Esophagus squamous epithelium (tissue), 5 donors: ENCODE results near the gene LCP1. TPM values are rescaled to one million over a fixed set of nuclear protein-coding genes. Genes with fewer than 3 reads are reported as not detected.

Source experiments
- DNase-seq: peaks from one replicate; lab custom pipeline; 2025; lab: John Stamatoyannopoulos, UW
- H3K27ac ChIP-seq, 4 donors: fragments of 200-600 bp; sonication (generic); one replicate each; pipeline ENCODE4 v1.5.1; 2016 to 2019; ENCODE audit warnings: mild to moderate bottlenecking in 1 of 4
- H3K27me3 ChIP-seq, 4 donors: fragments of 200-600 bp; sonication (generic); 1 replicate in 3 of 4; 2 replicates in 1 of 4; pipeline versions ENCODE4 v1.5.1 to v1.6.0; 2017 to 2021; ENCODE audit warnings: antibody characterized with exemption in 1 of 4
- H3K36me3 ChIP-seq, 3 donors: fragments of 200-600 bp; sonication (generic); one replicate each; pipeline ENCODE4 v1.5.1; 2016 to 2019
- H3K4me1 ChIP-seq, 3 donors: fragments of 200-600 bp; sonication (generic); one replicate each; pipeline ENCODE4 v1.5.1; 2017 to 2019
- H3K4me3 ChIP-seq, 4 donors: fragments of 200-600 bp; sonication (generic); 1 replicate in 3 of 4; 2 replicates in 1 of 4; pipeline ENCODE4 v1.5.1; 2016 to 2019; ENCODE audit warnings: mild to moderate bottlenecking in 2 of 4, moderate library complexity in 1 of 4
- H3K9me3 ChIP-seq, 3 donors: fragments of 200-600 bp; sonication (generic); one replicate each; pipeline ENCODE4 v1.5.1; 2016 to 2019
- CTCF ChIP-seq, 6 experiments: fragments of 450-650 bp in 4 of 6; fragments of 200-600 bp in 2 of 6; sonication (generic) in 2 of 6; IDR thresholded peaks; one replicate each; pipeline ENCODE4 v1.5.1; 2016 to 2019; ENCODE audit warnings: antibody characterized with exemption in 6 of 6, mild to moderate bottlenecking in 4 of 6, moderate library complexity in 4 of 6
- POLR2A ChIP-seq, 4 donors: fragments of 450-650 bp; IDR thresholded peaks; one replicate each; pipeline ENCODE4 v1.6.1; 2017; ENCODE audit warnings: antibody characterized with exemption in 4 of 4, mild to moderate bottlenecking in 4 of 4, moderate library complexity in 3 of 4
- WGBS, 2 donors: methylation state at CpG; one replicate each; pipeline ENCODE4 v1.1.5; 2018; 5-methylcytosine and 5-hydroxymethylcytosine counted together
- intact Hi-C: fragments of 100-400 bp; cut with DNase I; formaldehyde crosslinking; loops from one replicate; pipeline ENCODE4 v1.15.0; 2022
- total RNA-seq, 4 donors: library from RNA; depleted of rRNA; stranded (reverse); fragments of >200 nt; gene quantifications; one replicate each; pipeline ENCODE4 v1.1.0, GENCODE V29; 2016
- donor health status: DM: yes; HTN: yes; CAD: no.

Gene LCP1
- total RNA-seq, 4 donors from 2014 or later: 8.7 to 33.9 (median 21.9) TPM

- no peak for DNase-seq
- WGBS, 2 donors: 57 to 68% methylated on average over 5 of the region's 5 CpGs
- Histone ChIP-seq H3K4me3 (peak overlapping the region in 1 of 4 donors; percentile 23), H3K36me3 (no peaks in the 10 kb centered on the region), H3K27ac (peak overlapping the region in 3 of 4 donors; percentile 40 to 66 (median 58)), H3K27me3 (no peaks in the 10 kb centered on the region), H3K9me3 (no peaks in the 10 kb centered on the region), H3K4me1 (no peaks in the 10 kb centered on the region)
- TF ChIP-seq CTCF (IDR thresholded peaks at IDR 0.05) (no peak), POLR2A (IDR thresholded peaks at IDR 0.05) (peak in 1 of 4 donors; percentile 29)
- intact Hi-C loops: no loop called here
These were observed 3.8 kb downstream of the LCP1 start for GRCh38 chr13:46178143-46178542.

GRCh38 chr13:46176756-46177155 is 5.2 kb downstream of the LCP1 start:
- no peak for DNase-seq
- H3K9me3 ChIP-seq: no peaks in the 10 kb centered on the region
- peak overlapping the region in 3 of 4 donors; percentile 40 to 66 (median 58) for H3K27ac ChIP-seq
- H3K4me3 ChIP-seq: peak overlapping the region in 2 of 4 donors; percentile 7 to 23
- no peak for TF ChIP-seq POLR2A (IDR thresholded peaks at IDR 0.05)
- TF ChIP-seq CTCF (IDR thresholded peaks at IDR 0.05): no peak
- H3K27me3 ChIP-seq: peaks cover 0 to 7% (median 0%) of the 10 kb centered on the region in 4 donors
- no peaks in the 10 kb centered on the region for H3K36me3 ChIP-seq
- intact Hi-C loops: no loop called here
- 45 to 55% methylated on average over 3 of the region's 3 CpGs for WGBS, 2 donors
- H3K4me1 ChIP-seq: peaks cover 0 to 6% (median 0%) of the 10 kb centered on the region in 3 donors

GRCh38 chr13:46173656-46174055 is 8.3 kb downstream of the LCP1 start:
- Histone ChIP-seq H3K4me3 (no peak overlapping the region), H3K9me3 (no peaks in the 10 kb centered on the region), H3K4me1 (peaks cover 0 to 34% (median 0%) of the 10 kb centered on the region in 3 donors), H3K36me3 (no peaks in the 10 kb centered on the region), H3K27me3 (peaks cover 0 to 7% (median 0%) of the 10 kb centered on the region in 4 donors), H3K27ac (peak overlapping the region in 1 of 4 donors; percentile 47)
- intact Hi-C loops: no loop called here
- WGBS, 2 donors: 58 to 75% methylated on average over 2 of the region's 2 CpGs
- TF ChIP-seq POLR2A (IDR thresholded peaks at IDR 0.05) (no peak), CTCF (IDR thresholded peaks at IDR 0.05) (no peak)
- no peak for DNase-seq

GRCh38 chr13:46172531-46172991 is 9.4 kb downstream of the LCP1 start:
- Histone ChIP-seq H3K4me3 (no peak overlapping the region), H3K4me1 (peaks cover 0 to 35% (median 0%) of the 10 kb centered on the region in 3 donors), H3K9me3 (no peaks in the 10 kb centered on the region), H3K27ac (peak overlapping the region in 2 of 4 donors; percentile 22 to 47), H3K36me3 (no peaks in the 10 kb centered on the region), H3K27me3 (peaks cover 0 to 10% (median 0%) of the 10 kb centered on the region in 4 donors)
- DNase-seq: no peak
- WGBS, 2 donors: 49 to 59% methylated on average over 6 of the region's 6 CpGs
- TF ChIP-seq CTCF (IDR thresholded peaks at IDR 0.05) (no peak), POLR2A (IDR thresholded peaks at IDR 0.05) (no peak)
- intact Hi-C loops: no loop called here

GRCh38 chr13:46171739-46172138 is 10.2 kb downstream of the LCP1 start:
- Histone ChIP-seq H3K36me3 (no peaks in the 10 kb centered on the region), H3K9me3 (no peaks in the 10 kb centered on the region), H3K27ac (peak overlapping the region in 2 of 4 donors; percentile 44 to 47), H3K27me3 (peaks cover 0 to 10% (median 0%) of the 10 kb centered on the region in 4 donors), H3K4me3 (no peak overlapping the region), H3K4me1 (peaks cover 0 to 35% (median 0%) of the 10 kb centered on the region in 3 donors)
- DNase-seq: no peak
- intact Hi-C loops: no loop called here
- TF ChIP-seq POLR2A (IDR thresholded peaks at IDR 0.05) (no peak), CTCF (IDR thresholded peaks at IDR 0.05) (no peak)
- 73 to 81% methylated on average over 7 of the region's 7 CpGs for whole genome bisulfite sequencing, 2 donors
